CD4-positive, alpha-beta T cell (primary cell): Measurements from ENCODE around the gene ENKD1. TPM values are rescaled to one million over a fixed set of nuclear protein-coding genes. Genes with fewer than 3 reads are reported as not detected.

Experiments
- ATAC-seq: fragments of 200-7000 bp; cut with Tn5 transposase; one replicate; pipeline ENCODE4 v1.10.0; 2022; ENCODE audit warnings: mild to moderate bottlenecking; ENCODE audit not compliant: poor library complexity
- CTCF ChIA-PET: fragments of 350-600 bp; sonication (Branson Sonifier 250); formaldehyde crosslinking; loops from one replicate; lab custom pipeline; 2021; ENCODE audit warnings: antibody characterized with exemption, inconsistent platforms; lab: Charles Lee
- POLR2A ChIA-PET: fragments of 350-600 bp; sonication (Branson Sonifier 250); formaldehyde crosslinking; loops from one replicate; lab custom pipeline; 2021; ENCODE audit warnings: antibody characterized with exemption, inconsistent platforms; lab: Charles Lee
- DNase-seq, 14 experiments: peaks; one replicate each; pipeline ENCODE4 v3.0.0-alpha.2; 2013 to 2020; ENCODE audit warnings: mixed read lengths in 2 of 14
- H3K27ac ChIP-seq, 2 donors: one replicate each; pipeline versions ENCODE4 v1.5.1 to v1.7.0; 2013; ENCODE audit warnings: low read length in 2 of 2, low read depth in 1 of 2, mild to moderate bottlenecking in 1 of 2
- H3K27me3 ChIP-seq, 2 experiments: 1 replicate in 1 of 2; 2 replicates in 1 of 2; pipeline versions ENCODE4 v1.6.1 to v1.7.0; 2013; ENCODE audit warnings: low read length in 2 of 2, control low read depth in 1 of 2, mild to moderate bottlenecking in 1 of 2, moderate library complexity in 1 of 2; ENCODE audit not compliant: insufficient read depth in 2 of 2, control insufficient read depth in 1 of 2
- H3K36me3 ChIP-seq: one replicate; pipeline ENCODE4 v1.6.1; 2013; ENCODE audit warnings: low read length, control low read depth; ENCODE audit not compliant: insufficient read depth
- H3K4me1 ChIP-seq: one replicate; pipeline ENCODE4 v1.6.1; 2013; ENCODE audit warnings: low read length, control low read depth; ENCODE audit not compliant: insufficient read depth
- H3K4me3 ChIP-seq: one replicate; pipeline ENCODE4 v1.5.1; 2013; ENCODE audit warnings: mild to moderate bottlenecking, low read length, moderate library complexity
- H3K9me3 ChIP-seq, 2 experiments: 1 replicate in 1 of 2; 2 replicates in 1 of 2; pipeline versions ENCODE4 v1.6.1 to v1.7.0; 2013; ENCODE audit warnings: low read length in 2 of 2, mild to moderate bottlenecking in 2 of 2, control low read depth in 1 of 2, moderate library complexity in 1 of 2; ENCODE audit not compliant: control insufficient read depth in 1 of 2, insufficient read depth in 1 of 2
- H3K27ac Mint-ChIP-seq: one replicate; pipeline ENCODE4 v1.8.0; 2020; ENCODE audit warnings: mixed read lengths
- H3K27me3 Mint-ChIP-seq: one replicate; pipeline ENCODE4 v1.8.0; 2021; ENCODE audit warnings: mixed read lengths
- H3K36me3 Mint-ChIP-seq: one replicate; pipeline ENCODE4 v1.8.0; 2021; ENCODE audit warnings: low read depth, mixed read lengths
- H3K4me1 Mint-ChIP-seq: one replicate; pipeline ENCODE4 v1.8.0; 2021; ENCODE audit warnings: low read depth, mixed read lengths
- H3K4me3 Mint-ChIP-seq: one replicate; pipeline ENCODE4 v1.8.0; 2020; ENCODE audit warnings: mild to moderate bottlenecking, mixed read lengths
- H3K9me3 Mint-ChIP-seq: one replicate; pipeline ENCODE4 v1.8.0; 2020; ENCODE audit warnings: mixed read lengths
- CTCF ChIP-seq: fragments of 200-600 bp; IDR thresholded peaks from one replicate; pipeline ENCODE4 v1.8.0; 2022; ENCODE audit warnings: antibody characterized with exemption, mild to moderate bottlenecking
- intact Hi-C, 2 experiments: fragments of 100-400 bp; cut with DNase I in 1 of 2; cut with micrococcal nuclease in 1 of 2; formaldehyde crosslinking; loops; one replicate each; pipeline versions ENCODE4 v1.15.1 to v1.9.0; 2023 to 2025; cut with DNase I, micrococcal nuclease
- total RNA-seq, 174 experiments: library from RNA in 2 of 174; stranded (reverse) in 2 of 174; gene quantifications; one replicate each; pipeline ENCODE4 v1.2.3 and lab custom pipeline; 2021 to 2026

Gene ENKD1
- total RNA-seq, 2 experiments from 2014 or later: 2.0 to 3.5 TPM

- Histone ChIP-seq H3K4me3 (no peak overlapping the region), H3K27ac (no peak overlapping the region), H3K9me3 (no peaks in the 10 kb centered on the region), H3K27me3 (no peaks in the 10 kb centered on the region), H3K36me3 (peaks cover 29% of the 10 kb centered on the region), H3K4me1 (peaks cover 31% of the 10 kb centered on the region)
- Mint-ChIP-seq H3K27me3 (no peaks in the 10 kb centered on the region), H3K4me1 (no peaks in the 10 kb centered on the region), H3K4me3 (no peak overlapping the region), H3K27ac (no peak overlapping the region), H3K36me3 (peaks cover 33% of the 10 kb centered on the region), H3K9me3 (no peaks in the 10 kb centered on the region)
- no peak for ATAC-seq
- no peak for DNase-seq
- intact Hi-C loops: no loop called here
- ChIA-PET CTCF (interaction anchor here (1.5 to 7.4 kb wide), 3 partner anchors 94 to 161 kb away, joined by 3 to 65 read pairs (median 49); partner anchors contain the start of gene ATP6V0D1), POLR2A (interaction anchor here (0.8 to 5.3 kb wide), 4 partner anchors 79 to 113 kb away, joined by 3 to 90 read pairs (median 39); partner anchors contain the start of genes CTCF and RIPOR1)
- no peak for TF ChIP-seq CTCF
Measured at GRCh38 chr16:67641779-67642708, 24.5 kb downstream of the ENKD1 start.

GRCh38 chr16:67637625-67638024 lies 28.9 kb downstream of the ENKD1 start:
- TF ChIP-seq CTCF: no peak
- POLR2A ChIA-PET: no interaction called here
- H3K4me1 ChIP-seq: no peaks in the 10 kb centered on the region
- no peaks in the 10 kb centered on the region for H3K9me3 ChIP-seq
- no peaks in the 10 kb centered on the region for H3K9me3 Mint-ChIP-seq
- DNase-seq (no peak), ATAC-seq (no peak)
- H3K27ac Mint-ChIP-seq: no peak overlapping the region
- no peaks in the 10 kb centered on the region for H3K27me3 ChIP-seq
- H3K4me1 Mint-ChIP-seq: no peaks in the 10 kb centered on the region
- intact Hi-C loops: no loop called here
- H3K4me3 Mint-ChIP-seq: no peak overlapping the region
- peaks cover 46% of the 10 kb centered on the region for H3K36me3 Mint-ChIP-seq
- H3K27me3 Mint-ChIP-seq: no peaks in the 10 kb centered on the region
- no peak overlapping the region for H3K4me3 ChIP-seq
- H3K27ac ChIP-seq: peak overlapping the region in 1 of 2 donors; percentile 86
- H3K36me3 ChIP-seq: peaks cover 55% of the 10 kb centered on the region
- CTCF ChIA-PET: interaction anchor here (1.7 kb wide), 1 partner anchor 117 kb away, joined by 8 read pairs; no protein-coding TSS in a partner anchor

- DNase-seq (no peak), ATAC-seq (no peak)
- no peaks in the 10 kb centered on the region for H3K4me1 Mint-ChIP-seq
- no peaks in the 10 kb centered on the region for H3K27me3 ChIP-seq
- no peaks in the 10 kb centered on the region for H3K27me3 Mint-ChIP-seq
- peak overlapping the region in 1 of 2 donors; percentile 80 for H3K27ac ChIP-seq
- no peaks in the 10 kb centered on the region for H3K4me1 ChIP-seq
- no peaks in the 10 kb centered on the region for H3K9me3 ChIP-seq
- no peak for TF ChIP-seq CTCF
- ChIA-PET CTCF (no interaction called here), POLR2A (no interaction called here)
- H3K27ac Mint-ChIP-seq: no peak overlapping the region
- H3K9me3 Mint-ChIP-seq: no peaks in the 10 kb centered on the region
- intact Hi-C loops: no loop called here
- H3K4me3 ChIP-seq: no peak overlapping the region
- H3K4me3 Mint-ChIP-seq: no peak overlapping the region
- peaks cover 56% of the 10 kb centered on the region for H3K36me3 Mint-ChIP-seq
- peaks cover 64% of the 10 kb centered on the region for H3K36me3 ChIP-seq
Measured at GRCh38 chr16:67636713-67637112, 29.8 kb downstream of the ENKD1 start.
